ENCODE results near the gene USP44. TPM values are rescaled to one million over a fixed set of nuclear protein-coding genes. Genes with fewer than 3 reads are reported as not detected.

The USP44 gene
- total and polyA plus RNA-seq, 2 of the 8 experiments (the other 6 are each of a cell fraction or from before 2014, with no cell fraction given): 129 to 197 TPM

DNA sequence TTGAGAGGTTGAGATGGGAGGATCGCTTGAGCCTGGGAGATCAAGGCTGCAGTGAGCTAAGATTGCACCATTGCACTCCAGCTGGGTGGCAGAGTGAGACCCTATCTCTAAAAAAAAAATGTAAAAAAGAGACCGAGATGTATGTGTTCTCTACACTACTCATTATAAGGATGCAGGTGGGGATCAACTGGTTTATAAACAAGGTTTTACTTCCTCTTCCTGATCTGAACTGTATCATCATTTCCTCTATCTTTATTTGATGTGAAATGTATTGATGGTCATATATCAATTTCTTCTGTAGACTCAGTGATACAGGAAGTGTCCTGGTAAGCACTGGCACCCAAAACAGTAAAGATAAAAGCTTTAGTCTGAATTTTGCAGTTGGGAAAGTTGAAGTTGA, 20.1 kb upstream of the USP44 start:
- no peaks in the 10 kb centered on the region for H3K36me3 ChIP-seq (ENCODE audit: control insufficient read depth in 2 of 4, insufficient read depth in 4 of 4, low read length in 3 of 4)
- 92% methylated on average over 2 of the region's 2 CpGs; no CpG with 5 or more reads in 1 of the 2 experiments for WGBS, 2 experiments (ENCODE audit: extremely low coverage in 1 of 2, insufficient coverage in 1 of 2, insufficient read length in 1 of 2, insufficient replicate concordance in 2 of 2, low coverage in 1 of 2, low lambda C conversion rate in 2 of 2, missing lambda C conversion rate in 1 of 2)
- H2AK5ac ChIP-seq (ENCODE audit: low read depth, low read length): no peak overlapping the region
- peaks cover 0 to 11% (median 8%) of the 10 kb centered on the region in 4 experiments; a peak in 4 of 7 replicates for H3K4me1 ChIP-seq (replicated peaks in 1 of 4; ENCODE audit: control insufficient read depth in 3 of 4, insufficient read depth in 4 of 4, low read length in 3 of 4)
- no peak overlapping the region for H2BK5ac ChIP-seq (ENCODE audit: low read depth, low read length)
- H3K27me3 ChIP-seq (replicated peaks in 1 of 4; ENCODE audit: control insufficient read depth in 3 of 4, extremely low read depth in 1 of 4, insufficient read depth in 3 of 4, low read length in 3 of 4): no peaks in the 10 kb centered on the region
- H3K23ac ChIP-seq (ENCODE audit: insufficient read length): no peak overlapping the region
- H2BK12ac ChIP-seq (ENCODE audit: low read depth, low read length): no peak overlapping the region
- H3K14ac ChIP-seq (ENCODE audit: insufficient read length): no peak overlapping the region
- no peak for DNase-seq (ENCODE audit: low read depth in 1 of 2, low spot score in 2 of 2)
- H4K5ac ChIP-seq (ENCODE audit: insufficient read length, low read depth, low read length): no peak overlapping the region
- H4K20me1 ChIP-seq (replicated peaks in 1 of 2; ENCODE audit: control insufficient read depth in 1 of 2, insufficient read depth in 2 of 2, low read length in 2 of 2): no peaks in the 10 kb centered on the region
- H2BK120ac ChIP-seq (replicated peaks; ENCODE audit: low read depth, low read length): peak overlapping the region; percentile 24
- no peak overlapping the region for H4K91ac ChIP-seq (replicated peaks; ENCODE audit: insufficient read length, low read length)
- H3K79me2 ChIP-seq (ENCODE audit: control insufficient read depth in 1 of 2, insufficient read depth in 2 of 2, low read length in 2 of 2): peaks cover 0 to 21% of the 10 kb centered on the region in 2 experiments; a peak in 2 of 4 replicates
- H3K56ac ChIP-seq (replicated peaks; ENCODE audit: insufficient read length, low read depth, low read length): no peak overlapping the region
- H3K79me1 ChIP-seq (ENCODE audit: low read depth, low read length): no peaks in the 10 kb centered on the region
- POLR2A ChIA-PET (ENCODE audit: partially characterized antibody): interaction anchor here (0.9 to 5.6 kb wide), 6 partner anchors 8 to 98 kb away, joined by 3 to 36 read pairs (median 11); partner anchors contain the start of genes METAP2 and USP44
- 0 out of 2 replicates have a peak overlapping the region, but pooled peaks have one; percentile 51 for H2BK20ac ChIP-seq (ENCODE audit: low read length)
- no peak overlapping the region for H2BK15ac ChIP-seq (ENCODE audit: low read length)
- no peaks in the 10 kb centered on the region for H3K23me2 ChIP-seq (ENCODE audit: low read depth, low read length)
- H2AFZ ChIP-seq (ENCODE audit: low read length): no peak overlapping the region
- no peak overlapping the region for H4K8ac ChIP-seq (ENCODE audit: extremely low read depth, insufficient read depth, low read length)
- CTCF ChIA-PET (ENCODE audit: partially characterized antibody): interaction anchor here (0.6 to 2.2 kb wide), 4 partner anchors 18 to 33 kb away, joined by 3 to 9 read pairs (median 5); no protein-coding TSS in a partner anchor
- H3K4me3 ChIP-seq (ENCODE audit: extremely low read depth in 1 of 4, insufficient read depth in 2 of 4, low read depth in 3 of 4, low read length in 4 of 4): no peak overlapping the region
- no peak overlapping the region for H3K27ac ChIP-seq (ENCODE audit: low read depth, low read length)
- no peak overlapping the region for H3K9ac ChIP-seq (replicated peaks in 1 of 4; ENCODE audit: extremely low read depth in 1 of 4, low read depth in 3 of 4, low read length in 3 of 4)
- no peak overlapping the region for H3K18ac ChIP-seq (ENCODE audit: extremely low read depth, low read length)
- no peak overlapping the region for H3K4me2 ChIP-seq (ENCODE audit: insufficient read depth in 1 of 2, low read depth in 2 of 2, low read length in 2 of 2)
- H3K9me3 ChIP-seq (ENCODE audit: insufficient read depth in 2 of 2, low read depth in 1 of 2, low read length in 1 of 2): no peaks in the 10 kb centered on the region
- H3K4ac ChIP-seq (replicated peaks; ENCODE audit: insufficient read length, low read depth, low read length): no peak overlapping the region
- no peak for FAIRE-seq
- TF ChIP-seq, protein P1, sequence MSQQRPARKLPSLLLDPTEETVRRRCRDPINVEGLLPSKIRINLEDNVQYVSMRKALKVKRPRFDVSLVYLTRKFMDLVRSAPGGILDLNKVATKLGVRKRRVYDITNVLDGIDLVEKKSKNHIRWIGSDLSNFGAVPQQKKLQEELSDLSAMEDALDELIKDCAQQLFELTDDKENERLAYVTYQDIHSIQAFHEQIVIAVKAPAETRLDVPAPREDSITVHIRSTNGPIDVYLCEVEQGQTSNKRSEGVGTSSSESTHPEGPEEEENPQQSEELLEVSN (IDR thresholded peaks at IDR 0.05): no peak
- no peak for TF ChIP-seq RNF2 (IDR thresholded peaks at IDR 0.05; ENCODE audit: borderline replicate concordance, low read depth, low read length, missing control alignments, poor library complexity, severe bottlenecking)
- no peak for TF ChIP-seq RXRA (IDR thresholded peaks at IDR 0.05; ENCODE audit: insufficient read depth, low read depth, low read length)
- no peak for TF ChIP-seq CBX5 (IDR thresholded peaks at IDR 0.05; ENCODE audit: low read depth, low read length)
- no peak for TF ChIP-seq KDM1A (IDR thresholded peaks at IDR 0.05; ENCODE audit: borderline replicate concordance, low read length)
- TF ChIP-seq CREB1 (IDR thresholded peaks at IDR 0.05): no peak
- TF ChIP-seq, protein P2, sequence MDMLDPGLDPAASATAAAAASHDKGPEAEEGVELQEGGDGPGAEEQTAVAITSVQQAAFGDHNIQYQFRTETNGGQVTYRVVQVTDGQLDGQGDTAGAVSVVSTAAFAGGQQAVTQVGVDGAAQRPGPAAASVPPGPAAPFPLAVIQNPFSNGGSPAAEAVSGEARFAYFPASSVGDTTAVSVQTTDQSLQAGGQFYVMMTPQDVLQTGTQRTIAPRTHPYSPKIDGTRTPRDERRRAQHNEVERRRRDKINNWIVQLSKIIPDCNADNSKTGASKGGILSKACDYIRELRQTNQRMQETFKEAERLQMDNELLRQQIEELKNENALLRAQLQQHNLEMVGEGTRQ (IDR thresholded peaks at IDR 0.05; ENCODE audit: low read length): no peak
- no peak for TF ChIP-seq CTBP2 (IDR thresholded peaks at IDR 0.05; ENCODE audit: borderline replicate concordance, insufficient read depth, insufficient read length, low read length)
- TF ChIP-seq SIN3A (conservative IDR thresholded peaks at IDR 0.05 in 1 of 2, IDR thresholded peaks at IDR 0.05 in 1 of 2; ENCODE audit: low read depth in 1 of 2, low read length in 2 of 2): no peak
- TF ChIP-seq TAF7 (optimal IDR thresholded peaks at IDR 0.05; ENCODE audit: borderline replicate concordance, low read depth, low read length): no peak
- no peak for TF ChIP-seq POLR2AphosphoS5 (IDR thresholded peaks at IDR 0.05; ENCODE audit: low read depth, low read length)
